OCI-LY7 (cell line): ENCODE results near the gene ICAM5. TPM values are rescaled to one million over a fixed set of nuclear protein-coding genes. Genes with fewer than 3 reads are reported as not detected.

Experiments used
- BruUV-seq: library from RNA; stranded (reverse); fragments of 400-500 nt; replicated peaks from 2 replicates; lab custom pipeline; 2021; lab: Mats Ljungman, UMichigan
- CTCF ChIA-PET: fragments of 300-600 bp; sonication (Branson Sonifier 250); formaldehyde crosslinking; loops from one replicate; lab custom pipeline; 2022; ENCODE audit warnings: antibody characterized with exemption; ENCODE audit not compliant: unreplicated experiment; lab: Charles Lee
- POLR2A ChIA-PET: fragments of 300-600 bp; sonication (Branson Sonifier 250); formaldehyde crosslinking; loops from one replicate; lab custom pipeline; 2022; ENCODE audit warnings: antibody characterized with exemption; lab: Charles Lee
- DNase-seq: peaks from one replicate; pipeline ENCODE4 v3.0.0-alpha.2; 2015; ENCODE audit warnings: low spot score
- H2AFZ ChIP-seq: fragments of 200-600 bp; sonication (generic), shearing (Covaris generic); 2 replicates; pipeline ENCODE4 v1.6.1; 2014; ENCODE audit warnings: mild to moderate bottlenecking, antibody characterized with exemption, low read length, moderate library complexity
- H3K27ac ChIP-seq: fragments of 200-600 bp; sonication (generic); 2 replicates; pipeline ENCODE4 v1.5.1; 2014; ENCODE audit warnings: mixed run types, low read depth, mild to moderate bottlenecking, moderate library complexity, low read length, inconsistent platforms; ENCODE audit not compliant: poor library complexity, severe bottlenecking
- H3K36me3 ChIP-seq: fragments of 200-600 bp; sonication (generic); 2 replicates; pipeline ENCODE4 v1.6.1; 2014; ENCODE audit warnings: mild to moderate bottlenecking, antibody characterized with exemption, low read length, moderate library complexity, mixed read lengths; ENCODE audit not compliant: insufficient read depth
- H3K4me1 ChIP-seq: fragments of 200-600 bp; sonication (generic); 2 replicates; pipeline ENCODE4 v1.5.1; 2014; ENCODE audit warnings: mild to moderate bottlenecking, low read length; ENCODE audit not compliant: insufficient read depth, poor library complexity, severe bottlenecking
- H3K4me2 ChIP-seq: fragments of 200-600 bp; sonication (generic); 2 replicates; pipeline ENCODE4 v1.6.1; 2014; ENCODE audit warnings: mild to moderate bottlenecking, low read length
- H3K4me3 ChIP-seq: fragments of 200-600 bp; sonication (generic); 2 replicates; pipeline ENCODE4 v1.5.1; 2014; ENCODE audit warnings: mild to moderate bottlenecking, low read depth, low read length; ENCODE audit not compliant: poor library complexity, severe bottlenecking
- H3K79me2 ChIP-seq: fragments of 200-600 bp; sonication (generic); 2 replicates; pipeline ENCODE4 v1.6.1; 2016; ENCODE audit warnings: low read depth, mild to moderate bottlenecking, low read length, moderate library complexity, mixed read lengths; ENCODE audit not compliant: insufficient read depth
- H3K9me2 ChIP-seq: fragments of 200-600 bp; sonication (generic); 2 replicates; pipeline ENCODE4 v1.6.1; 2016; ENCODE audit warnings: mild to moderate bottlenecking, low read length, mixed read lengths; ENCODE audit not compliant: insufficient read depth
- H3K9me3 ChIP-seq: fragments of 200-600 bp; sonication (generic); 2 replicates; pipeline ENCODE4 v1.6.1; 2014; ENCODE audit warnings: mild to moderate bottlenecking, mixed run types, low read length, mixed read lengths
- H4K20me1 ChIP-seq: fragments of 200-600 bp; sonication (generic); 2 replicates; pipeline ENCODE4 v1.6.1; 2014; ENCODE audit warnings: mild to moderate bottlenecking, antibody characterized with exemption, low read length, moderate library complexity, mixed read lengths; ENCODE audit not compliant: insufficient read depth
- CTCF ChIP-seq: fragments of 200-600 bp; sonication (generic); conservative IDR thresholded peaks from 2 replicates; pipeline ENCODE4 v1.5.1; 2014; ENCODE audit warnings: mild to moderate bottlenecking, antibody characterized with exemption, low read length, moderate library complexity, mixed read lengths
- EZH2phosphoT487 ChIP-seq: fragments of 200-600 bp; sonication (generic); IDR thresholded peaks from 2 replicates; pipeline ENCODE4 v1.6.1; 2018; ENCODE audit warnings: low read depth, borderline replicate concordance, mild to moderate bottlenecking, mixed run types, antibody characterized with exemption, low read length, moderate library complexity, mixed read lengths
- intact Hi-C: fragments of 100-400 bp; cut with micrococcal nuclease; formaldehyde crosslinking; loops from one replicate; pipeline ENCODE4 v1.10.0; 2022; ENCODE audit not compliant: unreplicated experiment
- total RNA-seq, 2 experiments: library from RNA; depleted of rRNA in 1 of 2; stranded (reverse); fragments of >200 nt in 1 of 2; shearing (Covaris generic) in 1 of 2; gene quantifications; 2 replicates each; pipeline ENCODE4 v1.2.3, GENCODE V29; 2014 to 2022

ICAM5 gene
- total RNA-seq, 2 experiments from 2014 or later: 6.4 to 10.8 TPM

GRCh38 chr19:10262771-10263170 lies 27.0 kb upstream of the ICAM5 start:
- ChIA-PET POLR2A (interaction anchor here (0.6 kb wide), 1 partner anchor 120 kb away, joined by 7 read pairs; no protein-coding TSS in a partner anchor), CTCF (no interaction called here)
- intact Hi-C loops: no loop called here

GRCh38 chr19:10266706-10267105 lies 23.0 kb upstream of the ICAM5 start:
- Histone ChIP-seq H3K36me3 (no peaks in the 10 kb centered on the region), H4K20me1 (no peaks in the 10 kb centered on the region), H3K9me2 (no peaks in the 10 kb centered on the region), H3K4me1 (peaks cover 22% of the 10 kb centered on the region), H2AFZ (no peak overlapping the region), H3K79me2 (no peaks in the 10 kb centered on the region), H3K9me3 (no peaks in the 10 kb centered on the region), H3K4me3 (no peak overlapping the region), H3K27ac (no peak overlapping the region), H3K4me2 (no peak overlapping the region)
- POLR2A ChIA-PET: no interaction called here
- intact Hi-C loops: no loop called here
- TF ChIP-seq EZH2phosphoT487 (no peak), CTCF (no peak)
- CTCF ChIA-PET: no interaction called here
- DNase-seq: no peak
- no TSS peak for BruUV-seq

More at GRCh38 chr19:10262771-10263170, 27.0 kb upstream of the ICAM5 start:
- Histone ChIP-seq H3K9me2 (no peaks in the 10 kb centered on the region), H3K4me3 (no peak overlapping the region), H2AFZ (no peak overlapping the region), H4K20me1 (0 out of 2 replicates have a peak, but pooled peaks cover 4% of the 10 kb centered on the region), H3K9me3 (no peaks in the 10 kb centered on the region), H3K36me3 (peaks cover 27% of the 10 kb centered on the region), H3K27ac (no peak overlapping the region), H3K4me1 (peaks cover 6% of the 10 kb centered on the region), H3K4me2 (no peak overlapping the region), H3K79me2 (no peaks in the 10 kb centered on the region)
- DNase-seq: no peak
- BruUV-seq: no TSS peak
- no peak for TF ChIP-seq CTCF
- TF ChIP-seq EZH2phosphoT487: no peak

- intact Hi-C loops: loop anchor here (2.0 kb wide), 2 partner anchors 65 to 113 kb away; partner anchors contain the start of genes RAVER1 and TYK2
- POLR2A ChIA-PET: no interaction called here
Observed at GRCh38 chr19:10268071-10268470, 21.7 kb upstream of the ICAM5 start.

More at GRCh38 chr19:10268071-10268470, 21.7 kb upstream of the ICAM5 start:
- CTCF ChIA-PET: interaction anchor here (0.6 kb wide), 1 partner anchor 109 kb away, joined by 7 read pairs; no protein-coding TSS in a partner anchor
- Histone ChIP-seq H2AFZ (no peak overlapping the region), H3K27ac (no peak overlapping the region), H3K4me2 (no peak overlapping the region), H3K9me2 (no peaks in the 10 kb centered on the region), H3K4me3 (no peak overlapping the region), H3K4me1 (peaks cover 31% of the 10 kb centered on the region), H3K9me3 (no peaks in the 10 kb centered on the region), H4K20me1 (no peaks in the 10 kb centered on the region), H3K79me2 (0 out of 2 replicates have a peak, but pooled peaks cover 5% of the 10 kb centered on the region), H3K36me3 (no peaks in the 10 kb centered on the region)
- no peak for DNase-seq
- TF ChIP-seq CTCF (no peak), EZH2phosphoT487 (no peak)
- no TSS peak for BruUV-seq
